T-helper 22 cell (primary cell): Measurements from ENCODE around the gene CEP104.

Experiments used
- DNase-seq: peaks from one replicate; pipeline ENCODE4 v3.0.0-alpha.2; 2020; ENCODE audit warnings: low read depth

The CEP104 gene

DNA sequence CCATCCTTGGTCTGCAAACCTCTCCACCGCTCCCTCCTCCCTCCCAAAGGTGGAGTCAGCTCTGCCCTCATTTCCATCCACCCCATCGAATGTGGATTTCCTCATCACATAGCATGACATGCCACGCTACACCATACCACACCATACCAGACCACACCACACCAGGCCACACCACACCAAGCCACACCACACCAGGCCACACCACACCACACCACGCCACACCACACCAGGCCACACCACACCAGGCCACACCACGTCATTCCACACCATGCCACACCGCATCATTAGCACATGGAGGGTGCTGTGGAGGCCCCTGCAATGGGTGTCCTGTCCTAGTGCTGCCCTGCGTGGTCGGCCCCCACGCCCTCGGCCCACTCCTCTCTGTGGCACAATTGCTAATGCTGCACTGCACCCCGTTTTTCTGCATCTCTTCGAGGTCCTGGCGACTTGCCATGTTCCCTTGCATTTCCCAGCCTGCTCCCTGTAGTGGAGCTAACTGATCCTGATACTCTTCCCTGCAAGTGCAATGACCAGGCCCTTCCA lies 11.5 kb upstream of the CEP104 start:
- DNase-seq: no peak

GRCh38 chr1:3865606-3866160 lies 8.7 kb upstream of the CEP104 start:
- DNase-seq: no peak

GRCh38 chr1:3864884-3865283 lies 7.9 kb upstream of the CEP104 start:
- DNase-seq: no peak

DNA sequence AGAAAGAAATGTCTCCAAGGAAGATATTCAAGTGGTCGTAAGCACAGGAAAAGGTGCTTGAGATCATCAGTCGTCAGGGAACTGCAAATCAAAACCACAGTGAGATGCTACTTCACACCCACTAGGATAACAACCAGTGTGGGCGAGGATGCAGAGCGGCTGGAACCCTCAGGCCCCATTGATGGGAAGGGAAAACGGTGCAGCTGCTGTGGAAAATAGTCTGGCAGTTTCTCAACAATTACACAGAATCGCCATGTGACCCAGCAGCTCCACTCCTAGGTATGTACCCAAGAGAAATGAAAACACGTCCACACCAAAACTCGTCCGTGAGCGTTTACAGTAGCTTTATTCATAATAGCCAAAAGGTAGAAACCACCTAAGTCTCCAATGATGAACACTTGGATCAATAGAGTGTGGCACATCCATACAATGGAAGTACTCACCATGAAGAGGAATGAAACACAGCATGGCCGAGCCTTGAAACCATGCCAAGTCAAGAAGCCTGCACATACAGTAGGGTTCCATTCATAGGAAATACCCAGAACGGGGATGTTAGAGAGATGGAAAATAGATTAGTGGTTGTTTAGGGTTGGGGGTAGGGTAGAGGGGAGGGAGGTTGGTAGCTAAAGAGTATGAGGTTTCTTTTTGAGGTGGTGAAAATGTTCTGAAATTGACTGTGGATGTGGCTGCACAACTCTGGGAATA lies 6.4 kb upstream of the CEP104 start:
- no peak for DNase-seq

DNA sequence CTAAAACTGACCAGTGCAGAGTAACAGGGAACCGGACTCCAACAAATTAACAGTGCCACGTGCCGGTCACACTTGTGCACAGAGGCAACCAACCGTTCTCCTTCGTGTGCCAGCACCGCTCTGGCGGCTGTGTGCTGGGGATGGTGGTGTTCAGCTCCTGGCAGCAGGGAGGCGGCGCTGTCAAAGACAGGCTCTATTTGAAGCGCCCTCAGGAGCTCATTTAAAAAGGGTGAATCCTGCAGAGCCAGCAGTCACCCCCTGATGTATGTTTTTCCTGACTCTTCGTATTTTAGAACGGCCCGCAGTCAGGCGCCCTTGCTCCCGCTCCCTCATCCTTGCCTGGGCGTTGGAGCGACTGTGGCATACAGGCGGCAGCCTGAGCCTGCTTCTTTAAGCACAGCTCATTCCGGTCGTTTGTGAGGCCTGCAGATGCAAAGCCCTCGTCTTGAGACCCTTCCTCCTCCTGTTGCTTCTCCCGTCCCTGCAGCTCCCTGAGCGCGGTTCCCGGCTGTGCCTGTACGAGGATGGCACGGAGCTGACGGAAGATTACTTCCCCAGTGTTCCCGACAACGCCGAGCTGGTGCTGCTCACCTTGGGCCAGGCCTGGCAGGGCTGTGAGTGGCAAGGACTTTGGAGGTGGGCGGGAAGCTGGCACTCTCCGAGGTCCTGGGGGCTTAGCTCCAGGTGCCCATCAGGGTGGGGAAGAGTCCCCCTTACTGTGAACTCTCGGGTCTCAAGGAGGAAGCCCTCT lies 1.4 kb upstream of the CEP104 start:
- no peak for DNase-seq

DNA sequence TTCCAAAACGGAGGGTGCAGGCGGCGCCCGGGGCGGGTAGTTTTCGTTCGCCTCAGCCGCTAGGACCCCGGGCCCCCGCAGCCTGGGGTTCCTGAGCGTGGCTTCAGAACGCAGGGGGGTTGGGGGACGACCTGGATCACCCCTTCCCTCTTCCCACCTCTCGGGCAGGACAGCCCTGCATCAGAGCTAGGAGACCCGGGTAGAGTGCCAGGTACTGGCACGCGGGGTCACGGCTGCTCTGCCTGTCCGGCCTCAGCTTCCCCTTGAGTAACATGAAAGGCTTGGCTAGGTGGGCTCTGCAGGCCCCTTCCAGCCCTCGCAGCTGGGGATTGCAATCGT lies 749 bp upstream of the CEP104 start:
- DNase-seq: no peak

DNA sequence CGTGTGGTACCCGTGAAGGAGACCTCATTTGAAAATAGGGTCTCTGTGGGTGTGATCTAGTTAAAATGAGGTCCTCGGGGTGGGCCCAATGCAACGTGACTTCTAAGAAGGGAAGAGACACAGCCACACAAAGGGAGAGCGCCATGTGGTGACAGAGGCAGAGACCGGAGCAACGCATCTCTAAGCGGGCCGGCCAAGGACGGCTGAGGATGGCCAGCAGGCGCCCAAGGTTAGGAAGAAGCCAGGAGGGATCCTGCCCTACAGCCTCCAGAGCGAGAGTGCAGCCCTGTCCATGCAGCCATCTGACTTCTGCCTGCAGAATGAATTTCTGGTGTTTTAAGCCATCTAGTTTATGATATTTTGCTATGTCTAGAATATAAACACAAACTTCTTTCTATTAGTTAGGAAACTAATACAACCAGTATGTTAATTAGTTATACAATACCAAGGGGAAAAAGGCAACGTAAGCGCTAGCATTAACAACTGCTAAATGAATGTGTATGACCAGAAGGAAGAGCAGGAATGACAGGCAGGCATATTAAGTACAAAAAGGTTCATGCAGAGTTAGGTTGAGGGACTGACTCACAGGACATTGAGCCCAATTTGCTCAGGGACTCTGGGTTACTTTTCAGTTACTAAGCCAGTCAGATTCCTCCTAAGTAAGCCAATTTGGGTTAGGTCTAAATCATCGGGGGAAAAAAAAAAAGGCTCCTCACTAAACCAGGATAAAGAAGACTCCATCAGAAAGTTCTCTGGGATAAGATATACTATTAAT lies 4.1 kb downstream of the CEP104 start:
- no peak for DNase-seq

GRCh38 chr1:3852091-3852490 lies 4.9 kb downstream of the CEP104 start:
- no peak for DNase-seq

DNA sequence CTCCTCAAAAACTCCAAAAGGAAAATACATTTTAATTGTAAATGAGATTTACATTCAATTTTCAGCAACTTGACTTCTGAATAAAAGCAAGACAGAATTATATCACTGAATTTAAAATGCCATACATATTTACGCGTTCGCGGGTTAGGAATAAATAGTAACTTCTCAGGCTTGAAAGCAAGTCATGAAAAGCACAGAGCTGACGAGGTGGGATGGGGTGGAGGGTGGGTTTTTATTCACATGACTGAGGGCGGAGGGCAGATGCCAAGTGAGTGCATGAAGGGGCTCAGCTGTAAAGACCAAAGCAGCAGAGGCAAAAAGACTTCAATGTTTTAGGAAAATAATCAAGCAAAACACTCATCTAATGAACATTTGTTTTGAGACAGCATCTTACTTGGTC lies 5.7 kb downstream of the CEP104 start:
- DNase-seq: no peak

- no peak for DNase-seq
Measured at GRCh38 chr1:3850857-3851256, 6.2 kb downstream of the CEP104 start.

GRCh38 chr1:3847081-3847480 lies 9.9 kb downstream of the CEP104 start:
- no peak for DNase-seq

GRCh38 chr1:3846541-3846940 lies 10.5 kb downstream of the CEP104 start:
- no peak for DNase-seq

GRCh38 chr1:3842912-3843311 lies 14.1 kb downstream of the CEP104 start:
- no peak for DNase-seq

- no peak for DNase-seq
Measured at GRCh38 chr1:3841491-3841890, 15.5 kb downstream of the CEP104 start.

- DNase-seq: no peak
Measured at GRCh38 chr1:3838788-3839187, 18.2 kb downstream of the CEP104 start.

GRCh38 chr1:3837685-3838084 lies 19.3 kb downstream of the CEP104 start:
- no peak for DNase-seq

- DNase-seq: no peak
Measured at GRCh38 chr1:3837200-3837599, 19.8 kb downstream of the CEP104 start.

GRCh38 chr1:3836421-3836820 lies 20.6 kb downstream of the CEP104 start:
- no peak for DNase-seq

DNA sequence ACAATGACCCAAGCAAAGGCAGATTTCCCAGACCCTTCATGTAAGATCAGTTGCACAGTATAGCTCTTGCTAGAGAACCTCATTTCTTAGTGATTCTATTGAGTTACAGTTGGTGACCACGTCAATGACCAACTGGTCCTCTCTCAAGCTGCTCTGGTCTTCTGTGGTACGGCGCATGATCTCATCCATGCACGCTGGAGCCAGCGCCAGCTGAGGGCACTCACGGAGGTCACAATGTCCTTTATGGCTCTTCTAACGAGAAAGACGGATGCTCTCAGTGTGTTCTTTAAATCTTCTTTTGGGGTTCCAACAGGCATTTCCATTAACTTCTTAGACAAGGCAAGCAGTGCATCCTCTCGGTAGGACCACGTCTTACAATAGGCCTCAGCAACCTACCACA lies 22.3 kb downstream of the CEP104 start:
- DNase-seq: no peak

GRCh38 chr1:3831689-3832088 lies 25.3 kb downstream of the CEP104 start:
- DNase-seq: no peak

DNA sequence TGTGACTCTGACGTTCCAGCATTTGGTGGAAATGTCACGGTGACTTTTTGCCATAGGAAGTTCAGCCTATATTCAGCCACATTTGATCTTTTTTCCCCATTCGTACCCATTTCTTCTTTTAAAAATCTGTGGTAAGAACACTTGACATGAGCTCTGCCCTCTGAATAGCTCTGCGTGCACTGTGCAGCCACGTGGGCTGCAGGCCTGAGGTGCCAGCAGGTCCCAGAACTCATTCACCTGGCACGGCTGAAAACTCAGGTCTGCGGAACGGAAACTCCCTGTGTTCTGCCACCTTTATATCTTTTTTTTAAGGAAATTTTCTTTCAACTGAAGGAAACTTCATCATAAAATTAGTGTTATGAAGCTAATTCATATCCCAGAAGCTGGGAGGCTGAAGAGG lies 28.6 kb downstream of the CEP104 start:
- DNase-seq: no peak

DNA sequence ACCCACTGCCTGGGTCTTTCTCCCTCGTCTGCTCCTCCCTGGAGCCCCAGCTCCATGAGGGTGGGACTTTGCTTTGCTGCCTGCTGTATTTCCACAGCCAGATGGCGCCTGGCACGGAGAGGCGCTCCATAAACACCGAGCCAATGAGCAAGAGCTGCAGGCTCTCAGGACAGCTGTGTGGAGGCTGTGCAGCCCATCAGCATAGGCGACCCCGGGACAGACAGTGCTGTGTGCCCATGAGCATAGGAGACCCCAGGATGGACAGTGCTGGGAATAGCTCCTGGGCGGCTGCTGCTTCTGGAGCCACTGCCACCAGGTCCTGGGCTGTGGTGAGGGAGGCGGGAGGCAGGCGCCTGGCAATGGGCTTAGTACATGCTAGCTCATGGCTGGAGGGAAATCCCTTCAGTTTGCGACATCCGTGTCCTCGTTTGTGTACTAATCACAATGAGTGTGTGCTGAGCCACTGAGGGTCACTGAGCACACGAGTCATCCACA lies 29.2 kb downstream of the CEP104 start:
- no peak for DNase-seq
